CD14-positive monocyte (primary cell): Measurements from ENCODE around the gene SEH1L. TPM values are rescaled to one million over a fixed set of nuclear protein-coding genes. Genes with fewer than 3 reads are reported as not detected.

Experiments
- DNase-seq, 3 donors: peaks; one replicate each; pipeline ENCODE4 v3.0.0-alpha.2; 2011 to 2022
- H2AFZ ChIP-seq: 2 replicates; pipeline ENCODE4 v1.6.0; 2012; ENCODE audit warnings: mild to moderate bottlenecking, low read depth, low read length, inconsistent platforms; ENCODE audit not compliant: insufficient read depth, poor library complexity, severe bottlenecking
- H3K27ac ChIP-seq, 2 donors: 1 replicate in 1 of 2; 2 replicates in 1 of 2; pipeline ENCODE4 v1.5.1; 2012 to 2013; ENCODE audit warnings: low read length in 2 of 2, control low read depth in 1 of 2, inconsistent platforms in 1 of 2, low read depth in 1 of 2, mild to moderate bottlenecking in 1 of 2
- H3K27me3 ChIP-seq, 2 donors: one replicate each; pipeline versions ENCODE4 v1.6.0 to v1.6.1; 2011 to 2013; ENCODE audit warnings: low read length in 2 of 2; ENCODE audit not compliant: control insufficient read depth in 2 of 2, insufficient read depth in 2 of 2
- H3K36me3 ChIP-seq, 2 donors: replicated peaks in 1 of 2; 1 replicate in 1 of 2; 2 replicates in 1 of 2; pipeline versions ENCODE4 v1.5.1 to v1.6.1; 2012 to 2013; ENCODE audit warnings: low read length in 2 of 2, control low read depth in 1 of 2, inconsistent platforms in 1 of 2, mild to moderate bottlenecking in 1 of 2; ENCODE audit not compliant: insufficient read depth in 2 of 2, control insufficient read depth in 1 of 2
- H3K4me1 ChIP-seq, 2 donors: 1 replicate in 1 of 2; 2 replicates in 1 of 2; pipeline versions ENCODE4 v1.5.1 to v1.6.1; 2012 to 2013; ENCODE audit warnings: low read length in 2 of 2, control low read depth in 1 of 2, inconsistent platforms in 1 of 2, mild to moderate bottlenecking in 1 of 2, moderate library complexity in 1 of 2; ENCODE audit not compliant: insufficient read depth in 2 of 2, control insufficient read depth in 1 of 2
- H3K4me2 ChIP-seq: replicated peaks from 2 replicates; pipeline ENCODE3; 2012; ENCODE audit warnings: low read length, moderate library complexity, mild to moderate bottlenecking; ENCODE audit not compliant: poor library complexity, severe bottlenecking; ENCODE audit errors: extremely low read depth
- H3K4me3 ChIP-seq, 3 experiments: fragments of 200-600 bp in 1 of 3; sonication (generic) in 1 of 3; replicated peaks in 1 of 3; 1 replicate in 2 of 3; 2 replicates in 1 of 3; pipeline ENCODE4 v1.5.1; 2011 to 2013; ENCODE audit warnings: low read length in 3 of 3, mild to moderate bottlenecking in 3 of 3, control low read depth in 2 of 3, low read depth in 2 of 3, inconsistent platforms in 1 of 3, moderate library complexity in 1 of 3
- H3K79me2 ChIP-seq: 2 replicates; pipeline ENCODE4 v1.6.0; 2012; ENCODE audit warnings: mild to moderate bottlenecking, control low read depth, inconsistent platforms, low read length, moderate library complexity; ENCODE audit not compliant: insufficient read depth
- H3K9ac ChIP-seq: 2 replicates; pipeline ENCODE4 v1.6.0; 2017; ENCODE audit warnings: low read length, mild to moderate bottlenecking; ENCODE audit not compliant: insufficient read depth, poor library complexity, severe bottlenecking
- H3K9me3 ChIP-seq, 2 donors: replicated peaks in 1 of 2; 1 replicate in 1 of 2; 2 replicates in 1 of 2; pipeline versions ENCODE4 v1.5.1 to v1.6.1; 2012 to 2013; ENCODE audit warnings: low read length in 2 of 2, control low read depth in 1 of 2; ENCODE audit not compliant: control insufficient read depth in 1 of 2, insufficient read depth in 1 of 2
- H4K20me1 ChIP-seq: 2 replicates; pipeline ENCODE4 v1.6.0; 2012; ENCODE audit warnings: mild to moderate bottlenecking, low read length, control low read depth, moderate library complexity; ENCODE audit not compliant: insufficient read depth
- H3K27ac Mint-ChIP-seq, 7 donors: one replicate each; pipeline ENCODE4 v1.8.0; 2020; ENCODE audit warnings: mild to moderate bottlenecking in 7 of 7, mixed read lengths in 7 of 7, moderate library complexity in 6 of 7, inconsistent platforms in 2 of 7
- H3K27me3 Mint-ChIP-seq, 3 donors: one replicate each; pipeline ENCODE4 v1.8.0; 2021 to 2022; ENCODE audit warnings: low read depth in 3 of 3, mild to moderate bottlenecking in 3 of 3, mixed read lengths in 3 of 3, moderate library complexity in 3 of 3, inconsistent platforms in 1 of 3
- H3K36me3 Mint-ChIP-seq, 2 donors: one replicate each; pipeline ENCODE4 v1.8.0; 2020; ENCODE audit warnings: mixed read lengths in 2 of 2, inconsistent platforms in 1 of 2, mild to moderate bottlenecking in 1 of 2
- H3K4me1 Mint-ChIP-seq: one replicate; pipeline ENCODE4 v1.8.0; 2020; ENCODE audit warnings: mild to moderate bottlenecking, mixed read lengths
- H3K4me3 Mint-ChIP-seq, 2 donors: one replicate each; pipeline ENCODE4 v1.8.0; 2020; ENCODE audit warnings: mild to moderate bottlenecking in 2 of 2, mixed read lengths in 2 of 2, moderate library complexity in 1 of 2
- H3K9me3 Mint-ChIP-seq, 7 donors: one replicate each; pipeline ENCODE4 v1.8.0; 2020 to 2022; ENCODE audit warnings: mixed read lengths in 7 of 7, mild to moderate bottlenecking in 6 of 7, moderate library complexity in 6 of 7, inconsistent platforms in 2 of 7
- CTCF ChIP-seq: fragments of 200-600 bp; IDR thresholded peaks from one replicate; pipeline ENCODE4 v1.8.0; 2022; ENCODE audit warnings: antibody characterized with exemption, mild to moderate bottlenecking
- WGBS: methylation state at CpG from one replicate; pipeline ENCODE4 v1.1.5; 2013; ENCODE audit warnings: missing lambda C conversion rate; ENCODE audit not compliant: insufficient coverage; 5-methylcytosine and 5-hydroxymethylcytosine counted together
- intact Hi-C, 2 donors: fragments of 100-400 bp; cut with micrococcal nuclease; formaldehyde crosslinking; loops; one replicate each; pipeline versions ENCODE4 v1.15.0 to v1.15.1; 2023
- polyA plus RNA-seq, 3 donors: library from polyadenylated mRNA; depleted of rRNA in 1 of 3; unstranded in 2 of 3; stranded (reverse) in 1 of 3; fragments of 300-500 nt in 2 of 3; fragments of >200 nt in 1 of 3; fragmentation: Illumina TruSeq in 2 of 3; gene quantifications; 1 replicate in 2 of 3; 2 replicates in 1 of 3; pipeline ENCODE4 v1.2.3, GENCODE V29; 2012 to 2021

Gene SEH1L
- polyA plus RNA-seq, 3 donors: 7.1 to 26.9 (median 25.9) TPM

- H2AFZ ChIP-seq: no peak overlapping the region
- no peaks in the 10 kb centered on the region for H3K4me1 ChIP-seq
- no peak for TF ChIP-seq CTCF
- H3K36me3 ChIP-seq: peaks cover 77 to 93% of the 10 kb centered on the region in 2 donors
- H3K9me3 ChIP-seq: peaks cover 0 to 3% of the 10 kb centered on the region in 2 donors
- Mint-ChIP-seq H3K27me3 (no peaks in the 10 kb centered on the region), H3K9me3 (peaks cover 0 to 4% (median 0%) of the 10 kb centered on the region in 7 donors), H3K27ac (no peak overlapping the region), H3K4me1 (no peaks in the 10 kb centered on the region), H3K36me3 (peaks cover 72 to 91% of the 10 kb centered on the region in 2 donors), H3K4me3 (no peak overlapping the region)
- intact Hi-C loops: no loop called here
- H3K9ac ChIP-seq: no peak overlapping the region
- H3K27me3 ChIP-seq: no peaks in the 10 kb centered on the region
- DNase-seq: no peak
- H3K79me2 ChIP-seq: peaks cover 34% of the 10 kb centered on the region
- no peak overlapping the region for H3K27ac ChIP-seq
- no peak overlapping the region for H3K4me2 ChIP-seq
- no peak overlapping the region for H3K4me3 ChIP-seq
- no peaks in the 10 kb centered on the region for H4K20me1 ChIP-seq
These were observed 74.8 kb downstream of the SEH1L start for GRCh38 chr18:13022644-13023043.

- no peak for TF ChIP-seq CTCF
- 100% methylated on average over 1 of the region's 2 CpGs for WGBS
- H3K4me3 Mint-ChIP-seq: no peak overlapping the region
- no peaks in the 10 kb centered on the region for H3K4me1 Mint-ChIP-seq
- peaks cover 76 to 93% of the 10 kb centered on the region in 2 donors for H3K36me3 ChIP-seq
- H3K27me3 ChIP-seq: no peaks in the 10 kb centered on the region
- no peak overlapping the region for H3K27ac Mint-ChIP-seq
- H3K4me3 ChIP-seq: no peak overlapping the region
- peaks cover 0 to 3% of the 10 kb centered on the region in 2 donors for H3K9me3 ChIP-seq
- peaks cover 0 to 4% (median 0%) of the 10 kb centered on the region in 7 donors for H3K9me3 Mint-ChIP-seq
- H3K27me3 Mint-ChIP-seq: no peaks in the 10 kb centered on the region
- no peak overlapping the region for H3K9ac ChIP-seq
- H3K4me2 ChIP-seq: no peak overlapping the region
- H4K20me1 ChIP-seq: no peaks in the 10 kb centered on the region
- intact Hi-C loops: no loop called here
- peaks cover 66 to 84% of the 10 kb centered on the region in 2 donors for H3K36me3 Mint-ChIP-seq
- peaks cover 37% of the 10 kb centered on the region for H3K79me2 ChIP-seq
- H3K4me1 ChIP-seq: no peaks in the 10 kb centered on the region
- no peak overlapping the region for H2AFZ ChIP-seq
- no peak for DNase-seq
- H3K27ac ChIP-seq: no peak overlapping the region
These were observed 77.4 kb downstream of the SEH1L start for GRCh38 chr18:13025233-13025632.
